Lower leg skin (tissue), 3 donors: ENCODE data around the gene CEP131.

Experiments used
- POLR2A ChIP-seq, 2 donors: fragments of 450-650 bp; IDR thresholded peaks; one replicate each; pipeline ENCODE4 v1.6.1; 2016 to 2017; ENCODE audit warnings: antibody characterized with exemption in 2 of 2, mild to moderate bottlenecking in 1 of 2, moderate library complexity in 1 of 2
- TF ChIP-seq, protein P1 (sequence below), 3 donors: fragments of 450-650 bp; IDR thresholded peaks; one replicate each; pipeline ENCODE4 v1.5.1; 2016; ENCODE audit warnings: antibody characterized with exemption in 3 of 3, mild to moderate bottlenecking in 3 of 3, moderate library complexity in 2 of 3

GRCh38 chr17:81152288-81152828 lies 70.4 kb downstream of the CEP131 start:
- TF ChIP-seq, protein P1, sequence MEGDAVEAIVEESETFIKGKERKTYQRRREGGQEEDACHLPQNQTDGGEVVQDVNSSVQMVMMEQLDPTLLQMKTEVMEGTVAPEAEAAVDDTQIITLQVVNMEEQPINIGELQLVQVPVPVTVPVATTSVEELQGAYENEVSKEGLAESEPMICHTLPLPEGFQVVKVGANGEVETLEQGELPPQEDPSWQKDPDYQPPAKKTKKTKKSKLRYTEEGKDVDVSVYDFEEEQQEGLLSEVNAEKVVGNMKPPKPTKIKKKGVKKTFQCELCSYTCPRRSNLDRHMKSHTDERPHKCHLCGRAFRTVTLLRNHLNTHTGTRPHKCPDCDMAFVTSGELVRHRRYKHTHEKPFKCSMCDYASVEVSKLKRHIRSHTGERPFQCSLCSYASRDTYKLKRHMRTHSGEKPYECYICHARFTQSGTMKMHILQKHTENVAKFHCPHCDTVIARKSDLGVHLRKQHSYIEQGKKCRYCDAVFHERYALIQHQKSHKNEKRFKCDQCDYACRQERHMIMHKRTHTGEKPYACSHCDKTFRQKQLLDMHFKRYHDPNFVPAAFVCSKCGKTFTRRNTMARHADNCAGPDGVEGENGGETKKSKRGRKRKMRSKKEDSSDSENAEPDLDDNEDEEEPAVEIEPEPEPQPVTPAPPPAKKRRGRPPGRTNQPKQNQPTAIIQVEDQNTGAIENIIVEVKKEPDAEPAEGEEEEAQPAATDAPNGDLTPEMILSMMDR (IDR thresholded peaks at IDR 0.05) = no peak
- no peak for TF ChIP-seq POLR2A (IDR thresholded peaks at IDR 0.05)
